ENCODE data around the gene GDPD4. TPM values are rescaled to one million over a fixed set of nuclear protein-coding genes. Genes with fewer than 3 reads are reported as not detected.

GDPD4 gene
- total and polyA plus RNA-seq, 12 donors, result not detected

DNA sequence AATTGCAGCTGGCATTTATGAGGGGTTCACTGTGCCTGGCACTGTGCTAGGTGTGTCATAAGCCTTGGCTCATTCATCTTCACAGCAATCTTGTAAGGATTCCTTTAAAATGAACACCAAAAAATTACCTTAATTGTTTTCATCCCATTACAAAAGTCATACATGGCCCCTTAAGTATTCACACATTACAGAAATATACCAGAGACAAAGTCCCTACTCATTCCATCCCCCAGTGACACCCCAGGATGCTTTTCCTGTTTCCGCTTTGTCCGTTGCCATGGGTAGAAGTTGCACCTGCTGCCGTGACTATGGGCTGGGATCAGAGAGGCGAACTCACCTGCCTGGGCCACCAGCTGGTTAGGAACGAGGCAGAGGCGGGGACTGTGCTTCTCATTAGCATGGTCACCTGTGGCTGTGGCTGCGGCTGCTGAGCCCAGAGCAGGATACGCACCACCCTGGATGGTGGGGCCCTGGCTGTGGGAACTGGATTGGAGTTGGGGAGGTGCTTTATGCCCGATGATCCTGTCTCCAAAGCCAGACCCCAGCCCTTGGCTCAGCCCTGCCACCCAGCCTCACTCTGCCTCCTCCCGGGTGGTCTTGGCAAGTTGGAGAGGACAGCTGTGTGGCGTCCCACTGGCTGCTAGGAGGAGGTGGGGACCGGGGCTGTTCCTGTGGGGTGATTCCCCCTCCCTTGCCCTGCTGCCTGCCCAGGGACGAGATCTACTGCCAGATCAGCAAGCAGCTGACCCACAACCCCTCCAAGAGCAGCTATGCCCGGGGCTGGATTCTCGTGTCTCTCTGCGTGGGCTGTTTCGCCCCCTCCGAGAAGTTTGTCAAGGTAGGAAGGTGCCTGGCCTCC, 112.6 kb downstream of the GDPD4 start:
- intact Hi-C loops (cut with DNase I), result loop anchor here (1.0 to 10.0 kb wide), 8 partner anchors 62 to 144 kb away; partner anchors contain the start of gene MYO7A (in 2 of the 10)
- Histone ChIP-seq H3K9me3 (no peaks in the 10 kb centered on the region), H3K27ac (no peak overlapping the region), H3K27me3 (no peaks in the 10 kb centered on the region), H3K4me1 (no peaks in the 10 kb centered on the region), H3K36me3 (peaks cover 0 to 21% (median 0%) of the 10 kb centered on the region in 9 donors), H3K4me3 (no peak overlapping the region)
- ATAC-seq (peak in 5 of 8 donors; percentile 8 to 22 (median 15)), DNase-seq (no peak)
- TF ChIP-seq, protein P1, sequence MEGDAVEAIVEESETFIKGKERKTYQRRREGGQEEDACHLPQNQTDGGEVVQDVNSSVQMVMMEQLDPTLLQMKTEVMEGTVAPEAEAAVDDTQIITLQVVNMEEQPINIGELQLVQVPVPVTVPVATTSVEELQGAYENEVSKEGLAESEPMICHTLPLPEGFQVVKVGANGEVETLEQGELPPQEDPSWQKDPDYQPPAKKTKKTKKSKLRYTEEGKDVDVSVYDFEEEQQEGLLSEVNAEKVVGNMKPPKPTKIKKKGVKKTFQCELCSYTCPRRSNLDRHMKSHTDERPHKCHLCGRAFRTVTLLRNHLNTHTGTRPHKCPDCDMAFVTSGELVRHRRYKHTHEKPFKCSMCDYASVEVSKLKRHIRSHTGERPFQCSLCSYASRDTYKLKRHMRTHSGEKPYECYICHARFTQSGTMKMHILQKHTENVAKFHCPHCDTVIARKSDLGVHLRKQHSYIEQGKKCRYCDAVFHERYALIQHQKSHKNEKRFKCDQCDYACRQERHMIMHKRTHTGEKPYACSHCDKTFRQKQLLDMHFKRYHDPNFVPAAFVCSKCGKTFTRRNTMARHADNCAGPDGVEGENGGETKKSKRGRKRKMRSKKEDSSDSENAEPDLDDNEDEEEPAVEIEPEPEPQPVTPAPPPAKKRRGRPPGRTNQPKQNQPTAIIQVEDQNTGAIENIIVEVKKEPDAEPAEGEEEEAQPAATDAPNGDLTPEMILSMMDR (IDR thresholded peaks at IDR 0.05), result peak in 2 of 9 donors; percentile 6 to 8
- WGBS, 2 donors, result 83 to 89% methylated on average over 18 of the region's 18 CpGs

DNA sequence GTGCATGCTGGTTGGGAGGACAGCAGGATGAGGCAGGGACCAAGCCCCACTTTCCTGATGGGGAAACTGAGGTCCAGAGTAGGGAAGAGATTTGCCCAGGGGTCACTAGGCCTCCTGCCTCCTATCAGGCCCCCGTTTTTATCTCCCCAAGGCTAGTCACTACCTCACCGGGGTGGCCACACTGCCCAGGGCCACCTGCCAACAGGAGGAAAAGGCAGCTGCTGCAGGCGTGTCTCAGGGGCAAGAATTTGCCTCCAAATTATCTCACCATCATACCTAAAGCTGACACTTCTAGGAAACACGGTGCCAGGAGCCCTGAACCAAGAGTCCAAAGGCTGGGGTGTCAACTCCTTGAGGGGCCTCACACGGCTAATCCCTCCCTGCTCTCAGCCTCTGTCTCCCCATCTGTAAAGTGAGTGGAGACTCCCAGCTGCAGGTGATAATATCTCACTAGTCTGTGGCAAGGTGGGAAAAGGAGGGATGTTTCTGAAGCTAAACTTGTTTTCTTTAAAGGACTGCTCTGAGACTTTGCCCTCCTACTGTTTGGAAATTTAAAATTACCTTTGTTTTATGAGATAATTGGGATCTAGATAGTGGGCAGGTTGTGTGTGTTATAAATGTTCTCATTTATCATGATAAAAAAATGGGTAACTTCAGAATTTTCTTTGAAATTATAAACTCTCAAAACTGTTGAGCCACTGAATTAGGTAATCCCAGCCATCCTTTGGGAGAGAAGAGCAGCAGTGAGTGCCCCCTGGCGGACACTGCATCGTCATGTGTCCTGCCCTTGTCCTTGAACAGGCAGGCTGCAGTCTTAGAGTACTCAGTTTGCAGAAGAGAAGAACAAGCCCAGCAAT, 113.5 kb downstream of the GDPD4 start:
- no peak overlapping the region for H3K27ac ChIP-seq
- ATAC-seq (peak; percentile 79 to 92 (median 86)), DNase-seq (peak; percentile 78 to 83)
- H3K4me3 ChIP-seq, result no peak overlapping the region
- WGBS, 2 donors, result 60 to 61% methylated on average over 7 of the region's 7 CpGs
- H3K27me3 ChIP-seq, result no peaks in the 10 kb centered on the region
- H3K9me3 ChIP-seq, result no peaks in the 10 kb centered on the region
- TF ChIP-seq, protein P1 (IDR thresholded peaks at IDR 0.05), result peak; percentile 68 to 94 (median 91)
- peaks cover 0 to 21% (median 0%) of the 10 kb centered on the region in 9 donors for H3K36me3 ChIP-seq
- H3K4me1 ChIP-seq, result no peaks in the 10 kb centered on the region
- intact Hi-C loops (cut with DNase I), result loop anchor here (1.0 to 10.0 kb wide), 8 partner anchors 61 to 143 kb away; partner anchors contain the start of gene MYO7A (in 2 of the 10)

DNA sequence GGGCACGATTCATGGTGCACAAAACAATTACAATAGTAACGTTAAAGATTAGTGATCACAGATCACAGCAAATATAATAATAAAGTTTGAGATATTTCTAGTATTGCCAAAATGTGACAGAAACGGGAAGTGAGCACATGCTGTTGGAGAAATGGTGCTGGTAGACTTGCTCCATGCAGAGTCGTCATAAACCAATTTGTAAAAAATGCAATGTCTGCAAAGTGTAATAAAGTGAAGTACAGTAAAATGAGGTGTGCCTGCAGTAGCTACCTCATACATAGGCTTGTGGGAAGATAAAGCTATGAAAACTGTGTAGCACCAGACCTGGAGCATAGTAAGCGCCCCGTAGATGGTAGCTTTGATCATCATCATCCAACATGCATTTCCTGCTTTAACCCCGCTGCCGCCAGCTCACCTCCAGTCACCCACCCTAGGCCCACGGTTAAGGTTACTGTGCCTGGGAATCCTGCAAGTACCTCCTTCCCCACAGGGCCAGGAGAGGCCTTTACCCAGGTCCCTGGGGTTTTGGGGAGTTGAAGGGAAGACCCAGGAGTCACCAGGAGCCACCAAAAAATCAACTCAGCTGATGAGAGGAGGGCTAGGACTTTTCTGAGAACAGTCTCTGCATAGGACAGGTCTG, 114.3 kb downstream of the GDPD4 start:
- TF ChIP-seq, protein P1 (IDR thresholded peaks at IDR 0.05), result no peak

More for the DNA sequence above, 114.3 kb downstream of the GDPD4 start:
- H3K27me3 ChIP-seq, result no peaks in the 10 kb centered on the region
- H3K36me3 ChIP-seq, result peaks cover 0 to 24% (median 0%) of the 10 kb centered on the region in 9 donors
- H3K27ac ChIP-seq, result no peak overlapping the region
- H3K9me3 ChIP-seq, result no peaks in the 10 kb centered on the region
- DNase-seq (no peak), ATAC-seq (no peak)
- no peak overlapping the region for H3K4me3 ChIP-seq
- intact Hi-C loops (cut with DNase I), result loop anchor here in 8 of 10 donors (5.0 to 10.0 kb wide), 4 partner anchors 60 to 142 kb away; partner anchors contain the start of gene MYO7A (in 2 of the 8)
- 86 to 92% methylated on average over 9 of the region's 9 CpGs for whole genome bisulfite sequencing, 2 donors
- H3K4me1 ChIP-seq, result no peaks in the 10 kb centered on the region
